Stimulated activated CD4-positive, alpha-beta T cell treated with anti-CD3 and anti-CD28 coated beads, Interleukin-12 subunit alpha, Interleukin-12 subunit beta, amount 100 ng/mL, for 24 hours (primary cell): ENCODE results near the gene HM13.
A peak's percentile ranks its signal among the peaks of the same experiment; 100 is the strongest.
"Not testable (repeated sequence)": the region's sequence is repeated elsewhere in the genome, so short reads cannot be mapped to it uniquely, and the experiment has no call there.

ENCODE experiments used
- DNase-seq, 2 experiments: peaks; one replicate each; pipeline ENCODE4 v3.0.0-alpha.2; 2020; ENCODE audit warnings: low read depth in 2 of 2

The HM13 gene

GRCh38 chr20:31587545-31588389, 73.5 kb downstream of the HM13 start:
- DNase-seq: no peak

GRCh38 chr20:31590717-31591225, 76.5 kb downstream of the HM13 start:
- no peak for DNase-seq

- DNase-seq: no peak
These were observed 79.2 kb downstream of the HM13 start for GRCh38 chr20:31593221-31594001.

GRCh38 chr20:31594002-31594557, 79.8 kb downstream of the HM13 start:
- no peak for DNase-seq

GRCh38 chr20:31594558-31595379, 80.5 kb downstream of the HM13 start:
- DNase-seq: no peak

- DNase-seq: no peak
These were observed 81.1 kb downstream of the HM13 start for GRCh38 chr20:31595380-31595653.

GRCh38 chr20:31595654-31596411, 81.6 kb downstream of the HM13 start:
- no peak for DNase-seq

- not testable (repeated sequence) for DNase-seq
These were observed 82.1 kb downstream of the HM13 start for GRCh38 chr20:31596412-31596715.

- DNase-seq: no peak
These were observed 82.7 kb downstream of the HM13 start for GRCh38 chr20:31596831-31597480.

- no peak for DNase-seq
These were observed 83.2 kb downstream of the HM13 start for GRCh38 chr20:31597481-31597855.

GRCh38 chr20:31602431-31602778, 88.2 kb downstream of the HM13 start:
- no peak for DNase-seq

- peak; percentile 19 to 31 for DNase-seq
These were observed 88.7 kb downstream of the HM13 start for GRCh38 chr20:31602779-31603441.

GRCh38 chr20:31603822-31604566, 89.8 kb downstream of the HM13 start:
- peak; percentile 24 to 59 for DNase-seq

GRCh38 chr20:31604567-31605030, 90.4 kb downstream of the HM13 start:
- DNase-seq: no peak

- peak; percentile 71 to 89 for DNase-seq
These were observed 91.0 kb downstream of the HM13 start, which contains the start of gene ID1 for GRCh38 chr20:31605031-31605901. Gene ID1, plus strand, starts transcription at chr20:31605289. Its CDS starts 99 bp downstream, at chr20:31605388.

GRCh38 chr20:31605902-31606803, 91.9 kb downstream of the HM13 start:
- no peak for DNase-seq
